Mesenchymal stem cell (in vitro differentiated cells and primary cell): ENCODE measurements around the gene DDX49.

Experiments
- DNase-seq: peaks from one replicate; pipeline ENCODE4 v3.0.0-alpha.2; 2013
- H2AFZ ChIP-seq: one replicate; pipeline ENCODE4 v1.6.1; 2013; ENCODE audit warnings: low read depth, mild to moderate bottlenecking, control low read depth, inconsistent platforms, low read length, moderate library complexity
- H2AK5ac ChIP-seq: 2 replicates; pipeline ENCODE4 v1.6.1; 2013; ENCODE audit warnings: low read length, moderate library complexity, mild to moderate bottlenecking, inconsistent platforms; ENCODE audit not compliant: severe bottlenecking
- H2BK120ac ChIP-seq: one replicate; pipeline ENCODE4 v1.6.1; 2013; ENCODE audit warnings: low read depth, mild to moderate bottlenecking, inconsistent platforms, low read length, moderate library complexity
- H2BK12ac ChIP-seq, 2 experiments: one replicate each; pipeline ENCODE4 v1.6.1; 2013; ENCODE audit warnings: inconsistent platforms in 2 of 2, low read length in 2 of 2, mild to moderate bottlenecking in 2 of 2, moderate library complexity in 2 of 2, control low read depth in 1 of 2
- H2BK15ac ChIP-seq: one replicate; pipeline ENCODE4 v1.6.1; 2013; ENCODE audit warnings: mild to moderate bottlenecking, low read depth, inconsistent platforms; ENCODE audit not compliant: poor library complexity, severe bottlenecking
- H2BK5ac ChIP-seq: 2 replicates; pipeline ENCODE4 v1.6.1; 2013; ENCODE audit warnings: low read depth, mild to moderate bottlenecking, low read length, control low read depth, inconsistent platforms; ENCODE audit not compliant: poor library complexity, severe bottlenecking
- H3K14ac ChIP-seq, 2 experiments: one replicate each; pipeline ENCODE4 v1.6.1; 2013; ENCODE audit warnings: inconsistent platforms in 2 of 2, low read length in 2 of 2, control low read depth in 1 of 2, mild to moderate bottlenecking in 1 of 2, moderate library complexity in 1 of 2
- H3K18ac ChIP-seq, 2 experiments: one replicate each; pipeline ENCODE4 v1.6.1; 2013; ENCODE audit warnings: inconsistent platforms in 2 of 2, low read length in 2 of 2, control low read depth in 1 of 2, low read depth in 1 of 2, mild to moderate bottlenecking in 1 of 2
- H3K23ac ChIP-seq, 2 experiments: one replicate each; pipeline ENCODE4 v1.6.1; 2013; ENCODE audit warnings: inconsistent platforms in 2 of 2, low read length in 2 of 2, mild to moderate bottlenecking in 2 of 2, moderate library complexity in 2 of 2, control low read depth in 1 of 2
- H3K27ac ChIP-seq: 2 replicates; pipeline ENCODE4 v1.5.1; 2013; ENCODE audit warnings: mild to moderate bottlenecking, moderate library complexity, low read length, control low read depth, inconsistent platforms; ENCODE audit not compliant: poor library complexity, severe bottlenecking
- H3K27me3 ChIP-seq, 2 experiments: 2 replicates each; pipeline versions ENCODE4 v1.6.1 to v1.7.0; 2013; ENCODE audit warnings: low read length in 2 of 2, mild to moderate bottlenecking in 2 of 2, moderate library complexity in 2 of 2, control low read depth in 1 of 2, inconsistent platforms in 1 of 2; ENCODE audit not compliant: control insufficient read depth in 1 of 2, insufficient read depth in 1 of 2
- H3K36me3 ChIP-seq, 2 experiments: 2 replicates each; pipeline versions ENCODE4 v1.6.1 to v1.7.0; 2013; ENCODE audit warnings: low read length in 2 of 2, control low read depth in 1 of 2, inconsistent platforms in 1 of 2, low read depth in 1 of 2, mild to moderate bottlenecking in 1 of 2; ENCODE audit not compliant: insufficient read depth in 2 of 2, control insufficient read depth in 1 of 2
- H3K4ac ChIP-seq, 2 experiments: one replicate each; pipeline ENCODE4 v1.6.1; 2013; ENCODE audit warnings: inconsistent platforms in 2 of 2, low read length in 2 of 2, mild to moderate bottlenecking in 2 of 2, moderate library complexity in 2 of 2, control low read depth in 1 of 2, low read depth in 1 of 2
- H3K4me1 ChIP-seq: 2 replicates; pipeline ENCODE4 v1.6.1; 2013; ENCODE audit warnings: low read depth, low read length, control low read depth; ENCODE audit not compliant: control insufficient read depth, insufficient read depth
- H3K4me2 ChIP-seq: 2 replicates; pipeline ENCODE4 v1.6.1; 2013; ENCODE audit warnings: low read length, mild to moderate bottlenecking, inconsistent platforms; ENCODE audit not compliant: poor library complexity, severe bottlenecking
- H3K4me3 ChIP-seq, 2 experiments: 2 replicates each; pipeline versions ENCODE4 v1.5.1 to v1.7.0; 2013; ENCODE audit warnings: low read length in 2 of 2, mild to moderate bottlenecking in 2 of 2, control low read depth in 1 of 2, low read depth in 1 of 2; ENCODE audit not compliant: insufficient read depth in 1 of 2
- H3K79me1 ChIP-seq: replicated peaks from 2 replicates; pipeline ENCODE4 v1.6.1; 2013; ENCODE audit warnings: mild to moderate bottlenecking, control low read depth, low read length, inconsistent platforms; ENCODE audit not compliant: poor library complexity, severe bottlenecking
- H3K9ac ChIP-seq: 2 replicates; pipeline ENCODE4 v1.7.0; 2013; ENCODE audit warnings: mild to moderate bottlenecking, low read length, moderate library complexity
- H3K9me3 ChIP-seq: 2 replicates; pipeline ENCODE4 v1.7.0; 2013; ENCODE audit warnings: mild to moderate bottlenecking, low read length; ENCODE audit not compliant: control insufficient read depth
- H4K8ac ChIP-seq: one replicate; pipeline ENCODE4 v1.6.1; 2013; ENCODE audit warnings: inconsistent platforms, mild to moderate bottlenecking, low read length, moderate library complexity
- H4K91ac ChIP-seq: one replicate; pipeline ENCODE4 v1.6.1; 2013; ENCODE audit warnings: mild to moderate bottlenecking, low read length, inconsistent platforms
- WGBS: methylation state at CpG from one replicate; pipeline ENCODE4 v1.1.7; 2013; ENCODE audit warnings: mixed read lengths; 5-methylcytosine and 5-hydroxymethylcytosine counted together

Gene DDX49

DNA sequence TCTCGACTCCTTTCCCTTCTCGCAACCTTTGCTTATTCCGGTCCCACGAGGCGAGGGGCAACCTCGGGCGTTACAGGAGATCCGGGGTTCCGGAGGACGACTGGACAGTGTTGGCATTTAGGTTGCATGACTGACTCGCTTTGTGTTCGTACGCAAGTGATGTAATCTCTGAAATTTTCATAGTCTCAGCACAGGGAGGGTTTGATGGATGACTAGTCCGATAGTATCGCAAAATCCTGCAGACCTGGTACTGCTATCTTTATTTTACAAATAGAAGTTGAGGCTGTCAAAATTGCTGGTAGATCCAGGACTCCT is 342 bp downstream of the DDX49 start:
- Histone ChIP-seq H3K27me3 (no peaks in the 10 kb centered on the region), H3K18ac (peak overlapping the region; percentile 9 to 88), H2BK15ac (no peak overlapping the region), H3K23ac (no peak overlapping the region), H4K91ac (peak overlapping the region; percentile 75), H2BK120ac (peak overlapping the region; percentile 37), H2AFZ (no peak overlapping the region), H3K4me2 (peak overlapping the region; percentile 74), H2BK5ac (no peak overlapping the region), H4K8ac (peak overlapping the region; percentile 79), H3K9me3 (no peaks in the 10 kb centered on the region), H3K4ac (peak overlapping the region; percentile 12 to 86), H2BK12ac (no peak overlapping the region), H3K4me1 (peaks cover 21% of the 10 kb centered on the region), H3K4me3 (peak overlapping the region; percentile 92 to 96), H3K9ac (peak overlapping the region; percentile 99), H3K36me3 (peaks cover 44% of the 10 kb centered on the region in 2 experiments), H3K14ac (no peak overlapping the region), H2AK5ac (no peak overlapping the region), H3K27ac (peak overlapping the region; percentile 17), H3K79me1 (peaks cover 31% of the 10 kb centered on the region)
- no peak for DNase-seq
- WGBS: 10% methylated on average over 14 of the region's 15 CpGs

DNA sequence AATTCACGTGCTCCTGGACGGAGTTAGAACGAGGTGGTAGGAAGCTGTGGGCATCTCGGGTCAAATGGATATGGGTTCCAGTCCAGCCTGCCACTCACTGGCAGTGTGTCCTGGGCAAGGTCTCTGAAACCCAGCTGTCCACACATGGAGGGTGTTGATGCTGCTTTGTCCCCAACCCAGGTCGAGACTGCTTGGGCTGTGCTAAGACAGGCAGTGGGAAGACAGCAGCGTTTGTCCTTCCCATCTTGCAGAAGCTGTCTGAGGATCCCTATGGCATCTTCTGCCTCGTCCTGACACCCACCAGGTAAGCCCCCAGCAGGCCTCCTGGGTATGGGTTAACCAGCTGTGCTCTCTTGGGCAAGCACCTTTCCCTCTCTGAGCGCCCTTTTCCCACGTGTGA is 885 bp downstream of the DDX49 start:
- DNase-seq: no peak
- H3K4me3 ChIP-seq: peak overlapping the region; percentile 16 to 96
- no peak overlapping the region for H2BK5ac ChIP-seq
- no peak overlapping the region for H3K14ac ChIP-seq
- H2BK120ac ChIP-seq: no peak overlapping the region
- H3K27ac ChIP-seq: no peak overlapping the region
- H3K36me3 ChIP-seq: peaks cover 40 to 42% of the 10 kb centered on the region in 2 experiments
- H3K23ac ChIP-seq: no peak overlapping the region
- WGBS: 74% methylated on average over 9 of the region's 9 CpGs
- peak overlapping the region; percentile 3 for H4K91ac ChIP-seq
- peak overlapping the region; percentile 99 for H3K9ac ChIP-seq
- no peak overlapping the region for H4K8ac ChIP-seq
- no peaks in the 10 kb centered on the region for H3K9me3 ChIP-seq
- H3K27me3 ChIP-seq: no peaks in the 10 kb centered on the region
- H2BK12ac ChIP-seq: no peak overlapping the region
- H3K79me1 ChIP-seq: peaks cover 29% of the 10 kb centered on the region
- no peak overlapping the region for H2BK15ac ChIP-seq
- no peak overlapping the region for H3K4ac ChIP-seq
- H3K4me1 ChIP-seq: peaks cover 19% of the 10 kb centered on the region
- no peak overlapping the region for H2AK5ac ChIP-seq
- H3K4me2 ChIP-seq: peak overlapping the region; percentile 74
- no peak overlapping the region for H3K18ac ChIP-seq
- H2AFZ ChIP-seq: no peak overlapping the region

DNA sequence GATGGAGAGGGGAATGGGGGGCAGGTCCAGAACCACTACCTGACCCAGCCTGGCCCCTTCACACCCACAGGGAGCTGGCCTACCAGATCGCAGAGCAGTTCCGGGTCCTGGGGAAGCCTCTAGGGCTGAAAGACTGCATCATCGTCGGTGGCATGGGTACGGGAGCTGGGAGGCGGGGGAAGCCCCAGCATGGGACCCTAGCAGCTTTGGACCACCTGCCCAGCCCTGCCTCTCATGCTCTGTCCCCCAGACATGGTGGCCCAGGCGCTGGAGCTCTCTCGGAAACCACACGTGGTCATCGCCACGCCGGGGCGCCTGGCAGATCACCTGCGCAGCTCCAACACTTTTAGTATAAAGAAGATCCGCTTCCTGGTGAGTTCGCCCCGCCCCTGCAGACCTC is 2.1 kb downstream of the DDX49 start:
- no peak overlapping the region for H4K8ac ChIP-seq
- H2AK5ac ChIP-seq: no peak overlapping the region
- H2AFZ ChIP-seq: no peak overlapping the region
- no peaks in the 10 kb centered on the region for H3K9me3 ChIP-seq
- no peak overlapping the region for H3K4me3 ChIP-seq
- no peak overlapping the region for H3K4me2 ChIP-seq
- H3K14ac ChIP-seq: no peak overlapping the region
- no peak overlapping the region for H4K91ac ChIP-seq
- no peak overlapping the region for H3K23ac ChIP-seq
- H3K36me3 ChIP-seq: peaks cover 49 to 51% of the 10 kb centered on the region in 2 experiments
- no peak overlapping the region for H2BK120ac ChIP-seq
- DNase-seq: no peak
- no peak overlapping the region for H2BK5ac ChIP-seq
- no peak overlapping the region for H3K9ac ChIP-seq
- no peak overlapping the region for H2BK12ac ChIP-seq
- H3K4ac ChIP-seq: no peak overlapping the region
- peaks cover 30% of the 10 kb centered on the region for H3K79me1 ChIP-seq
- WGBS: 97% methylated on average over 17 of the region's 17 CpGs
- H3K18ac ChIP-seq: no peak overlapping the region
- H3K27ac ChIP-seq: no peak overlapping the region
- H3K4me1 ChIP-seq: peaks cover 15% of the 10 kb centered on the region
- H3K27me3 ChIP-seq: no peaks in the 10 kb centered on the region
- no peak overlapping the region for H2BK15ac ChIP-seq

DNA sequence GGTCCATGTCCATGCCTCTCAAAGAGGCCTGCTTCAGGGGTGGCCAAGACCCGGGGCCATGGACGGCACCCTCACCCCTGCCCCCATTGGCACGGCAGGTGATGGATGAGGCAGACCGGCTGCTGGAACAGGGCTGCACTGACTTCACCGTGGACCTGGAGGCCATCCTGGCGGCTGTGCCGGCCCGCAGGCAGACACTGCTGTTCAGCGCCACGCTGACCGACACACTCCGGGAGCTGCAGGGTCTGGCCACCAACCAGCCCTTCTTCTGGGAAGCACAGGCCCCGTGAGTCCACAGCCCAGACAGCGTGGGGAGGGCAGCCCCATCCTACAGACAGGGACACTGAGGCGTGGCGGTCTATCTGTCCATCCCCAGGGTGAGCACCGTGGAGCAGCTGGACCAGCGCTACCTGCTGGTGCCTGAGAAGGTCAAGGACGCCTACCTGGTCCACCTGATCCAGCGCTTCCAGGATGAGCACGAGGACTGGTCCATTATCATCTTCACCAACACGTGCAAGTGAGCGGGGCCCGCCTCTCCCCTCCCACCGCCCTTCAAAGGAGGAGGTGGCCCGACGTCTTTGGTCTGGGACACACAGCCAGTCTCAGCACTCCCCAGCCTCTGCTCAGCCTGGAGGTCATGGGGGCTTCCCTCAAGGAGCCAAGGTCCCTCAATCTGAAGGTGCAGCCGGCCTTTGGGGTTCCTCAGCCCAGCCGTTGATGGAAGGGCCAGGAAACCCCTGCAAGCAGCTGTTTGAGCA is 2.9 kb downstream of the DDX49 start:
- H4K91ac ChIP-seq: no peak overlapping the region
- WGBS: 94% methylated on average over 29 of the region's 29 CpGs
- no peaks in the 10 kb centered on the region for H3K27me3 ChIP-seq

More for the DNA sequence above, 2.9 kb downstream of the DDX49 start:
- no peak overlapping the region for H3K18ac ChIP-seq
- no peak overlapping the region for H3K27ac ChIP-seq
- H3K36me3 ChIP-seq: peaks cover 57 to 58% of the 10 kb centered on the region in 2 experiments
- H3K14ac ChIP-seq: no peak overlapping the region
- no peak overlapping the region for H2BK5ac ChIP-seq
- no peak overlapping the region for H3K9ac ChIP-seq
- H2AFZ ChIP-seq: no peak overlapping the region
- H2BK12ac ChIP-seq: no peak overlapping the region
- H2AK5ac ChIP-seq: no peak overlapping the region
- peaks cover 30% of the 10 kb centered on the region for H3K79me1 ChIP-seq
- no peak for DNase-seq
- no peaks in the 10 kb centered on the region for H3K9me3 ChIP-seq
- H3K4me1 ChIP-seq: peaks cover 15% of the 10 kb centered on the region
- H4K8ac ChIP-seq: no peak overlapping the region
- H3K4me2 ChIP-seq: no peak overlapping the region
- no peak overlapping the region for H3K4ac ChIP-seq
- no peak overlapping the region for H2BK15ac ChIP-seq
- H3K4me3 ChIP-seq: no peak overlapping the region
- no peak overlapping the region for H3K23ac ChIP-seq
- no peak overlapping the region for H2BK120ac ChIP-seq
